Measurements from ENCODE around the gene SLC52A1. TPM values are rescaled to one million over a fixed set of nuclear protein-coding genes. Genes with fewer than 3 reads are reported as not detected.
A peak's percentile ranks its signal among the peaks of the same experiment; 100 is the strongest.

Gene SLC52A1
- total RNA-seq, 1 donor from 2014 or later, result 0.20 TPM

- H3K27me3 Mint-ChIP-seq (ENCODE audit: low read depth), result peaks cover 5% of the 10 kb centered on the region
- peaks cover 16% of the 10 kb centered on the region for H3K4me1 Mint-ChIP-seq
- DNase-seq (ENCODE audit: low spot score in 2 of 2, unreplicated experiment in 2 of 2), result peak; percentile 59 to 76
- H3K27ac Mint-ChIP-seq, result peak overlapping the region; percentile 77
- no peaks in the 10 kb centered on the region for H3K9me3 Mint-ChIP-seq
- peaks cover 13% of the 10 kb centered on the region for H3K36me3 Mint-ChIP-seq
- H3K4me3 Mint-ChIP-seq, result peak overlapping the region; percentile 86
- TF ChIP-seq CTCF (IDR thresholded peaks at IDR 0.05; ENCODE audit: unreplicated experiment), result no peak
Measured at GRCh38 chr17:4998027-4998731, 37.0 kb downstream of the SLC52A1 start.

- H3K9me3 Mint-ChIP-seq, result no peaks in the 10 kb centered on the region
- peaks cover 5% of the 10 kb centered on the region for H3K27me3 Mint-ChIP-seq (ENCODE audit: low read depth)
- peak; percentile 14 for TF ChIP-seq CTCF (IDR thresholded peaks at IDR 0.05; ENCODE audit: unreplicated experiment)
- peak within 1 kb of the TSS; percentile 87 for H3K27ac Mint-ChIP-seq
- peaks cover 13% of the 10 kb centered on the region for H3K36me3 Mint-ChIP-seq
- H3K4me1 Mint-ChIP-seq, result peaks cover 16% of the 10 kb centered on the region
- peak within 1 kb of the TSS; percentile 86 for H3K4me3 Mint-ChIP-seq
- DNase-seq (ENCODE audit: low spot score in 2 of 2, unreplicated experiment in 2 of 2), result peak; percentile 89 to 94
Measured at GRCh38 chr17:4997302-4998026, 37.8 kb downstream of the SLC52A1 start, which contains the start of the genes INCA1 and KIF1C. TSS of gene INCA1 (minus strand) at chr17:4997522. CDS start at chr17:4994437, 3,085 bp downstream. TSS of gene KIF1C (plus strand) at chr17:4997950. CDS start at chr17:5000247, 2,297 bp downstream.

- peaks cover 14% of the 10 kb centered on the region for H3K4me1 Mint-ChIP-seq
- peaks cover 5% of the 10 kb centered on the region for H3K27me3 Mint-ChIP-seq (ENCODE audit: low read depth)
- no peak overlapping the region for H3K4me3 Mint-ChIP-seq
- H3K9me3 Mint-ChIP-seq, result no peaks in the 10 kb centered on the region
- no peak overlapping the region for H3K27ac Mint-ChIP-seq
- no peak for TF ChIP-seq CTCF (IDR thresholded peaks at IDR 0.05; ENCODE audit: unreplicated experiment)
- no peak for DNase-seq (ENCODE audit: low spot score in 2 of 2, unreplicated experiment in 2 of 2)
- no peaks in the 10 kb centered on the region for H3K36me3 Mint-ChIP-seq
Measured at GRCh38 chr17:4994081-4994595, 41.1 kb downstream of the SLC52A1 start.

GRCh38 chr17:4987767-4988567 lies 47.3 kb downstream of the SLC52A1 start:
- peak overlapping the region; percentile 89 for H3K27ac Mint-ChIP-seq
- no peak for DNase-seq (ENCODE audit: low spot score in 2 of 2, unreplicated experiment in 2 of 2)

More at GRCh38 chr17:4987767-4988567, 47.3 kb downstream of the SLC52A1 start:
- TF ChIP-seq CTCF (IDR thresholded peaks at IDR 0.05; ENCODE audit: unreplicated experiment), result no peak
- Mint-ChIP-seq H3K4me3 (peak overlapping the region; percentile 81), H3K9me3 (no peaks in the 10 kb centered on the region), H3K36me3 (no peaks in the 10 kb centered on the region), H3K27me3 (ENCODE audit: low read depth) (no peaks in the 10 kb centered on the region), H3K4me1 (peaks cover 27% of the 10 kb centered on the region)
